NCI-H82 (cell line): ENCODE results near the gene FCGR3A.
"Not testable (repeated sequence)": the region's sequence is repeated elsewhere in the genome, so short reads cannot be mapped to it uniquely, and the experiment has no call there.

Experiments used
- DNase-seq: peaks from one replicate; lab custom pipeline; 2025; lab: John Stamatoyannopoulos, UW

Gene FCGR3A

DNA sequence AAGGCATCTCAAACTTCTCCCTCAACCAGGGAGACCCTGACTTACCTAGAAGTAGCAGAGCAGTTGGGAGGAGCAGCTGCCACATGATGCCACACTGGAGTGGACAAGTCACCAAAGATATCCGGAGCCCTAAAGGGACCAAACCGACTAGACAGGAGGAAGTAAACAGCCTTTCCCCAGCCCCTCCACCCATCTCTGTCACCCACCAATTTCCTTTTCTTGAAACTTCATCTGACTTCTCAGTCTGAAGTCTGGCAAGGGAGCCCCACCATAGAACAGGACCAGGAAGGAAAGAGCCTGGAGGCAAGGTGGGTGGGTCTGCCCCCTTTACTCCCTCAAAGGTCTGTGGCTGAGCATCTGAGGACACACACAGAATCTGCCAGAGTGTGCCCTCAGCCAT is at the start of gene FCGR3A:
FCGR3A (minus strand) TSS at position 167 of the 400 bp plus-strand sequence; CDS start at position 85, 82 bp downstream.
- no peak for DNase-seq

DNA sequence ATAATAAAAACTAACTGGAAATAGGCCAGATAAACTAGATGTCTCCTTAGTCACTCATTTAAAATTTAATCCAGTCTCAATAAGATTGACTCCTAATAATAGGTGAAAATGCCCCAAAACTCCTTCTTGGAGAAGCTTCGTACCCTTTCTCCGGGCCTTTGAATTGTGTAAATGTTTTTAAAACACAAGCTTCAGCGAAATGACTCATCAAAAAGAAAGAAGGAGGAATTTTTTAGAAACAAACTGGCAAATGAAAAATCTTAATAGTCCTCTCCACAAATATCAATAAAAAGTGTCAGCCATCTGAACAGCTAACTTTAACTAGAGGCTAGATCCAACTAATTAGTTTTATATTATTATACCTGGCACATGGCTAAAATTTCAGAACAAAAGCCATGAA is 47.5 kb upstream of the FCGR3A start:
- not testable (repeated sequence) for DNase-seq

- not testable (repeated sequence) for DNase-seq
Measured at GRCh38 chr1:161595583-161595982, 46.0 kb upstream of the FCGR3A start.

GRCh38 chr1:161595173-161595572 is 45.6 kb upstream of the FCGR3A start:
- not testable (repeated sequence) for DNase-seq

DNA sequence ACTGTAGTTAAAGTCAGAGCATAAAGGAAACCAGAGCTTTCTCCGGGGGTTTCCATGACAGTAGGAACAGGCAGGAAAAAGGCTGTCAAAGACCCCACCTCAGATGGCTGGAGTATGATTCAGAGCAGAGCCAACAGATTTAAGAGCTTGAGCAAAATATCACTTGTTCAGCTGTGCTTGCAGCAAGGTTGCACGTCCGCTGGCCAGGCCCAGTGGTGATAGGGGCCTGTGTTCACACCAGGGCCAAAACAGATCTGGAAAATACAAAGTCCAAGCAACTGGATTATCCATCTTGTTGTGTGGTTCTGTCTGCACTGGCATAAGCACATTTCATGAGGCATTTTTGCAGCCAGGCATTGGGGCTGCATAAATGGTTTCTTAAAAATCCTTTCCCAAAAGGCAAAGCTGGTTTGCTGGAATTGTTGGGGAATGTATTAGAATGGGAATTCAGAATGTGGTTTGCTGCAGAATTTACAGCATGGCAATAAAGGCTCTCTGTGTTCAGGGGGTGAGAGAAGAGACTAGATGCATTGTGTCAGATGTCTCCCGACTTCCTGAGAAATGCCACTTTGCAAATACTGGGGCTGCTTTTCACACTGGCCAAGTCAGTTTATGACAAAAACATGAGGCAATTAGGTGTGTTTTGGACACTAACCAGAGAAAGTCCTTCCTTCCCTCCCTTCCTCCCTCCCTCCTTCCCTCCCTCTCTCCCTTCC is 44.8 kb upstream of the FCGR3A start:
- DNase-seq = not testable (repeated sequence)

- not testable (repeated sequence) for DNase-seq
Measured at GRCh38 chr1:161593092-161593755, 43.6 kb upstream of the FCGR3A start.

GRCh38 chr1:161592586-161592985 is 43.0 kb upstream of the FCGR3A start:
- not testable (repeated sequence) for DNase-seq

- not testable (repeated sequence) for DNase-seq
Measured at GRCh38 chr1:161589920-161590319, 40.3 kb upstream of the FCGR3A start.

DNA sequence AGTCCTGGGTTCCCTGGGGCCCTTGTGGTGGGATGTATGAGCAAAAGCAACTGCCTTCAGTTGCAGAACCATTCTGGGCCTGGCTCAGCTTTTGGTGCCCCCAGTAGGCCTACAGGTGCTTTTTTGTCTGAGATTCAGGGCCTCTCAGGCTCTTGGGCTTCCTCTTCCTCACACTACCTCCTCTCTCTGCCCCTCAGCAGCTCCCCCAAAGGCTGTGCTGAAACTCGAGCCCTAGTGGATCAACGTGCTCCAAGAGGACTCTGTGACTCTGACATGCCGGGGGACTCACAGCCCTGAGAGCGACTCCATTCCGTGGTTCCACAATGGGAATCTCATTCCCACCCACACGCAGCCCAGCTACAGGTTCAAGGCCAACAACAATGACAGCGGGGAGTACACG is 39.7 kb upstream of the FCGR3A start:
- DNase-seq = not testable (repeated sequence)

DNA sequence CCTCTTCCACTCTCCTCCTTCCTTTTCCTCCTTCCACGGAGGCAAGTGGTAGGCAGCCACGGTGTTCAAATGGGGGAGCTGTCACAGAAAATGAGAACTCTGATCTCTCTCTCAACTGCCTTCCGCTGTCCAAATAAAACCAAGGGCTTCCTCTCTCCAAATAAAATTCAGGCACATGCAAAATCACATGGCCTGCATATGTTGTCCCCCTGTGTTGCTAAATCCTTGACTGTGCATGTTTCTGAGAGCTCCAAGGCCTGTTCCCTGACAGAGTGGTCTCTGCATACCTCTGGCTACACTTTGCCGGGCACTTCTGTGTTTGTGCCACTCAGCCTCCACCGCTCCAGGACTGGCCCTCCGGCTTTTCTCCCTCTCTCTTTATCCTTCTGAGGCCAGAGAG is 39.0 kb upstream of the FCGR3A start:
- not testable (repeated sequence) for DNase-seq

GRCh38 chr1:161582882-161583281 is 33.3 kb upstream of the FCGR3A start:
- DNase-seq = not testable (repeated sequence)

DNA sequence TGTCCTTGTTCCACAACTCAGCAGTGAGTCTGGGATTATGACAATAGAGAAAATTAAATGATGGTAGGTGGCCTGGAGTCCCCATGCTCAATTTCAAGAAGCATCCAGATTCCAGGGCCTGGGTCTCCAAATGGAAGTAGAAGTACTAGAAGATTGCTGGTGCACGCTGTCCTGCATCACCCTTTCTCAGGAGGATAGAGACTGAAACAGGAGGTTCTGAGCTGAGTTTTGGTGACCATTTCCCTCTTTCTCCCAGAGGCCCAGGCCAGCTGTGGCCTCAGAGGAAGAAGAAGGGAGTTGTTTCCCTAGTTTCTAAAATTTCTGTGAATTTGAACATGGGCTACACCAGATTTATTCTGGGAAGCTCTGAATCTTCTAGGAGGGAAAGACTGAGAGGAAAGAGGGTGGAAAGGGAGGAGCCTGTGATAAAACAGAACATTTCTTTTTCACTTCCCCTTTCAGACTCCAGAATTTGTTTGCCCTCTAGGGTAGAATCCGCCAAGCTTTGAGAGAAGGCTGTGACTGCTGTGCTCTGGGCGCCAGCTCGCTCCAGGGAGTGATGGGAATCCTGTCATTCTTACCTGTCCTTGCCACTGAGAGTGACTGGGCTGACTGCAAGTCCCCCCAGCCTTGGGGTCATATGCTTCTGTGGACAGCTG is 31.4 kb upstream of the FCGR3A start:
- not testable (repeated sequence) for DNase-seq

DNA sequence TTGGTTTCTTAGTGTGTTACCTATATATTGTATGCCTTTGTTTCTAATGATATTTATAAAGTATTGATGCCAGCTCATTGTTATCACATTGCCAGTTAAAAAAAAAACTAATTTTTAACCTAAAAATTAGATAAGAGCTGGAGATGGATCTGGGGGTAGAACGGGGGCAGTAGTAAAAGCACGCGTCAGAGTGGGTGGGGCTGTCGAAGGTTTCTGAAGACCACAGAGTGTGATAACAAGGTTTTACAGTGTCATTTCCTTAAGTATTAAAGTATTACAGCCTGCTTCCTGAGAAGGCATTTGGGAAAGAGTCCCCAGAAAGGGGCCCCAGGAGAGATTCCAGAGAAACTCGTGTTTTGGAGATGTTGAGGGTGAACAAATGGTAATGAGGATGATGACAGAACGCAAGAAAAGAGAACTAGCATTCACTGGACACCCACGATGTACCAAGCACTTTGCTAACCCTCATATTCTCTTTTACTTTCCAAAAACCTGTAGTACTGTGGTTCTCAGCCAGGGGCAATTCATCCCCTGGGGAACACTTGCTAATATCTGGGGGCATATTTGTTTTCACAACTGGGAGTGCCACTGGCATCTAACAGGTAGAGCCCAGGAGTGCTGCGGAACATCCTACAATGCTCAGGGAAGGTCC is 30.4 kb upstream of the FCGR3A start:
- not testable (repeated sequence) for DNase-seq

DNA sequence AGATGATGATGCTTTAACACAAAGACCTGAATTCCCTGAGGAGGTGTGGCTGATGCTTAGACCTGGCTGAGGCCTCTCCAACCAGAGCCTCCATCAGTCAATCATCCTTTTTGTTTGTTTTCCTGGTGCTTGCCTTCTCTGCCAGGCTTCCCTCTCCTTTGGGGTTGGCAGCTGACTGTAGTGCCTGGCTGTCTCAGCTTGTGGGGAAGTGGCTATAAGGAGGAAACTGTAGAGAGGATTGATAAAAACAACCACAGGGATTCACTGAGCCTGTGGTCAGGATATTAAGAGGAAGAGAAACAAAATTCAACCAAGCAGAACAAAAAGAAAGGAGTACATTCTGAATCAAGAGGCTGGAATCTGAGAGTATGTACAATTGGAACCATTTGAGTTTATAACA is 27.1 kb upstream of the FCGR3A start:
- not testable (repeated sequence) for DNase-seq

GRCh38 chr1:161571703-161572102 is 22.1 kb upstream of the FCGR3A start:
- DNase-seq = not testable (repeated sequence)

DNA sequence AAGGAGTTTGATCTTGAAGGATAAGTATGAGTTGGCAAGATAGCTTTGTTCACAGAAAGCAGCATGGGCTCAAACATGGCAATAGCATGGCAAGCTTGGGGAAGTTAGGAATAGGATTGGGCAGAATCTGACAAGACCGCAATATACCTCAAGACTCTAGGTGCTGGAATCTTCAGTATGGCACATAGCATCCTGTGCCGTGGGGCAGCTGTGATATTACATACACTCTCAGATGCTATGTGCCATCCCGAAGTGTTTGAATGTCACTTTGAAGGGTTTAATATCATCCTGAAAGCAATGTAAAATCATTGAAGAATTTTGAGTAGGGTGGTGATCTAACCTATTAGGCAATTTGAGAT is 17.0 kb upstream of the FCGR3A start:
- DNase-seq = not testable (repeated sequence)

- not testable (repeated sequence) for DNase-seq
Measured at GRCh38 chr1:161563522-161563921, 13.9 kb upstream of the FCGR3A start.

GRCh38 chr1:161562441-161562840 is 12.8 kb upstream of the FCGR3A start:
- DNase-seq = not testable (repeated sequence)

DNA sequence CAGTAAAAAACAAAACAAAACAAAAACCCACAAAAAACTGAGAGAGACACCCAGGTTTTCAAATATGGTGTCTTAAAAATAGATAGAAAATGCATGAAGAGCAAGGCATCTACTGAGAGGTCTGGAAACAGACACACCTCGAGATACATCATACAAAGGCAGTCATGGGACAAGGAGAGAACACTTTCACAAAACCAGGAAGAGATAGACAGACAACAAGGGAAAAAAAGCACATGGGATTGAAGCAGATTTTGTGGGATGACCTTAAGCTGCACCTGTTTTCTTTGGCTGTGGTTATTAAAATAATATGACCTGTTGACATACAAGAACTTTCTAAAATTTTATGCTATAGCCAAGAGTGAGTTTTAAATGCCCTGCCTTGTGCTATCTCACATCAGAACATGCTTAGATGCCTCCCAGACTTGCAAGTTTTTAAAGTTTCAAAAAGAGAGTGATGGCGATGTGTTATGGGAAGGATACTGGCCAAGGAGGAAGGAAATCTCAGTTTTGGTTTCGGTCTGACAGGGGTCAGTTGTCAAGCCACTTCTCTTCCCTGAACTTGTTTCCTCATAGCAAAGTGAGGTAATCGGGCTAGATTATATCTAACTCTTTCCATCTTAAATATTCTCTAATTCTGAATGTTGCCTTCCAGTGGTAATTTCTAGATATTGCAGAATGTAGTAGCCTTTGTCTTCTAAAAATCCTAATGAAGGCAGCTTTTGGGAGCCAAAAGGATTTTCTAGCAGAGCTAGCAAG is 11.5 kb upstream of the FCGR3A start:
- DNase-seq = not testable (repeated sequence)

GRCh38 chr1:161557506-161558450 is 8.2 kb upstream of the FCGR3A start:
- not testable (repeated sequence) for DNase-seq
